ENCODE results near the gene HSBP1.

The HSBP1 gene

GRCh38 chr16:83785455-83785854, 22.3 kb upstream of the HSBP1 start:
- TF ChIP-seq MYC (IDR thresholded peaks at IDR 0.05; ENCODE audit: low read depth, low read length), result no peak
- TF ChIP-seq CTCF (IDR thresholded peaks at IDR 0.05; ENCODE audit: low read depth, low read length), result no peak
- TF ChIP-seq POLR2A (IDR thresholded peaks at IDR 0.05; ENCODE audit: extremely low read depth, insufficient read length), result no peak
- no peak for TF ChIP-seq MAX (IDR thresholded peaks at IDR 0.05; ENCODE audit: low read depth, low read length)
- peak; percentile 13 for DNase-seq (ENCODE audit: low read depth)
- H3K4me3 ChIP-seq (ENCODE audit: low read depth, low read length), result no peak overlapping the region

GRCh38 chr16:83789642-83790401, 18.0 kb upstream of the HSBP1 start:
- no peak for DNase-seq (ENCODE audit: low read depth)
- TF ChIP-seq POLR2A (IDR thresholded peaks at IDR 0.05; ENCODE audit: extremely low read depth, insufficient read length) (no peak), CTCF (IDR thresholded peaks at IDR 0.05; ENCODE audit: low read depth, low read length) (no peak), MYC (IDR thresholded peaks at IDR 0.05; ENCODE audit: low read depth, low read length) (no peak), MAX (IDR thresholded peaks at IDR 0.05; ENCODE audit: low read depth, low read length) (no peak)
- H3K4me3 ChIP-seq (ENCODE audit: low read depth, low read length), result no peak overlapping the region

GRCh38 chr16:83791916-83792315, 15.9 kb upstream of the HSBP1 start:
- TF ChIP-seq CTCF (IDR thresholded peaks at IDR 0.05; ENCODE audit: low read depth, low read length) (no peak), MYC (IDR thresholded peaks at IDR 0.05; ENCODE audit: low read depth, low read length) (no peak), POLR2A (IDR thresholded peaks at IDR 0.05; ENCODE audit: extremely low read depth, insufficient read length) (no peak), MAX (IDR thresholded peaks at IDR 0.05; ENCODE audit: low read depth, low read length) (no peak)
- no peak overlapping the region for H3K4me3 ChIP-seq (ENCODE audit: low read depth, low read length)
- DNase-seq (ENCODE audit: low read depth), result no peak

GRCh38 chr16:83792391-83792790, 15.4 kb upstream of the HSBP1 start:
- H3K4me3 ChIP-seq (ENCODE audit: low read depth, low read length), result no peak overlapping the region
- DNase-seq (ENCODE audit: low read depth), result peak; percentile 40

GRCh38 chr16:83793179-83793578, 14.6 kb upstream of the HSBP1 start:
- TF ChIP-seq CTCF (IDR thresholded peaks at IDR 0.05; ENCODE audit: low read depth, low read length) (no peak), POLR2A (IDR thresholded peaks at IDR 0.05; ENCODE audit: extremely low read depth, insufficient read length) (no peak), MYC (IDR thresholded peaks at IDR 0.05; ENCODE audit: low read depth, low read length) (no peak), MAX (IDR thresholded peaks at IDR 0.05; ENCODE audit: low read depth, low read length) (no peak)
- no peak overlapping the region for H3K4me3 ChIP-seq (ENCODE audit: low read depth, low read length)
- DNase-seq (ENCODE audit: low read depth), result no peak

More at GRCh38 chr16:83792391-83792790, 15.4 kb upstream of the HSBP1 start:
- TF ChIP-seq MAX (IDR thresholded peaks at IDR 0.05; ENCODE audit: low read depth, low read length) (no peak), POLR2A (IDR thresholded peaks at IDR 0.05; ENCODE audit: extremely low read depth, insufficient read length) (no peak)

GRCh38 chr16:83794860-83795554, 12.8 kb upstream of the HSBP1 start:
- DNase-seq (ENCODE audit: low read depth), result no peak
- TF ChIP-seq MAX (IDR thresholded peaks at IDR 0.05; ENCODE audit: low read depth, low read length) (no peak), CTCF (IDR thresholded peaks at IDR 0.05; ENCODE audit: low read depth, low read length) (no peak), MYC (IDR thresholded peaks at IDR 0.05; ENCODE audit: low read depth, low read length) (no peak), POLR2A (IDR thresholded peaks at IDR 0.05; ENCODE audit: extremely low read depth, insufficient read length) (no peak)
- no peak overlapping the region for H3K4me3 ChIP-seq (ENCODE audit: low read depth, low read length)

Measured in NB4 (cell line).